AG08395 (cell line): ENCODE results near the gene C5orf15.

Experiments
- DNase-seq: peaks from one replicate; pipeline ENCODE4 v3.0.0; 2012; ENCODE audit warnings: mixed read lengths, low spot score

The C5orf15 gene

DNA sequence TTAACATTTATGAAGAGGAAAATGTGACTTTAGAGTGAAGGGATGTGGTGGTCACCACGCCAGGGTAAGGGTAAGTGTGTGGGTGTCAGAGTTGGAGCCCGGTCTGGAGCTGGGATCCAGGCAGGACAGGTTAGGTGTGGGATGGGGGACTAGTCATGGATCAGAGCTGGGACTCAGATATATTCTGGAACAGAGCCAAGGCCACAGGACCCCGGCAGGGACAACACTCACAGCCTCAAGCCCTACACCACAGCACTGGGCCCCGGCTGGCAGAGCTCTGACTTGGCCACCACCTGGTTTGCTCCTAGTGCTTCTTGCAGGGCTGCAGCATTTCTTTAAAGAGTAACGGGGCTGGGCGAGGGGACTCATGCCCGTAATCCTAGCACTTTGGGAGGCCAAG lies 47.4 kb downstream of the C5orf15 start:
- no peak for DNase-seq

GRCh38 chr5:133919148-133920136 lies 49.0 kb downstream of the C5orf15 start:
- DNase-seq, result no peak

DNA sequence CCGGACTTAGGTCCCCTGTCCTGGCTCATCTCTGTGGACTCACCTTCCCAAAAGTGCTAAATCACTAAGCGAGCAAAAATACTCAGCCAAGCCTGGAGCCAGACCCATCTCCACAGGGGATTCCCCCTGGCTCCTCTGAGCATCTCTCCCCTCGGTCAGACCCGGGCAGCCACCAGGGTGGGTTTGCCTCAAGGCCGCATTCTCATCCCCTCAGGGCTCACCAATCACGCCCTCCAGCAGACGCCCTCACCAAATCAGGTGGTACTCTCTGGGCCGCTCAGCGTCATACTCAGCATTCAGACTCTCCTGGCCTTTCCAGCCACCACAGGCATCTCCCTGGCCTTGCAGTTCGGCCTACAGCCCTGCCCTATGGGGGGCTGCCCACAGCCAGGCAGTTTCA lies 49.7 kb downstream of the C5orf15 start:
- DNase-seq, result no peak

DNA sequence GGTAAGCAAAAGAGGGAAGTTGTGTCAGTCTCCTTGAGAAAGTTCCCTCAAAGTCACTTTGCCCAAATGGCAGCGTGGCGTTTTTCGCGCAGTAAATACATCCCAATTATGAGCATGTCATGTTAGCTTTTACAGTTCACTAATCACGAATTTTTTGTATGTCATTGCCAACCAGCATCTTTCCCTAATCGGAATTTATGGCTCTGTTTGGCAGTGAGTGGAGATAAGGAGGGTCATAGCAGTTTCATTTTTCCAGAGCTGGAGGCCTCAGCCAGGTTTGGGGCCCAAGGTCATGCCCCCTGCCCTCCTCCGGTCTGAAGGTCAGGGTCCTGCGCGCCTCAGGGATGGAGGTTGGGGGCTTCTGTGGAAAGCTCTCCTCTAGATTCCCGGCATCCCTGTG lies 50.1 kb downstream of the C5orf15 start:
- DNase-seq, result no peak

DNA sequence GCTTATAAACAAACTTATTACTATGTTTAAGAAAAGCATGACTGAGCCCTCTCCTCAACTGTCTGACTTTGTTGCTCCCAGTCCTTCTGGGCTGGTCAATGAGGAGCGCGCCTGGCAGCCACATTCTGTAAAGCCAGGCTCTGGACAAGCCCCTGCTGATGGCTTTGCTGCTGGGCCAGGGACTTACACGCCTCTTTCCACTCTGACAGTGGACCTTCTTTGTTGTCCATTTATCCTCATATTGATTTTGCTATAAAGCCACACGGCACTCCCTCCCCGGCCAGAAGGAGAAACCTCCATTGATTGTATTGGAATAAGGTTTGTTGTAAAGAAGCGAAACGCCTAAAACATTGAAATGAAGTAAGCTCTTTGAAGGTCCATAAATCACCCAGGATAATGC lies 50.6 kb downstream of the C5orf15 start:
- DNase-seq, result no peak

- no peak for DNase-seq
These were observed 51.5 kb downstream of the C5orf15 start for GRCh38 chr5:133916914-133917313.

GRCh38 chr5:133916479-133916878 lies 51.9 kb downstream of the C5orf15 start:
- DNase-seq, result no peak

DNA sequence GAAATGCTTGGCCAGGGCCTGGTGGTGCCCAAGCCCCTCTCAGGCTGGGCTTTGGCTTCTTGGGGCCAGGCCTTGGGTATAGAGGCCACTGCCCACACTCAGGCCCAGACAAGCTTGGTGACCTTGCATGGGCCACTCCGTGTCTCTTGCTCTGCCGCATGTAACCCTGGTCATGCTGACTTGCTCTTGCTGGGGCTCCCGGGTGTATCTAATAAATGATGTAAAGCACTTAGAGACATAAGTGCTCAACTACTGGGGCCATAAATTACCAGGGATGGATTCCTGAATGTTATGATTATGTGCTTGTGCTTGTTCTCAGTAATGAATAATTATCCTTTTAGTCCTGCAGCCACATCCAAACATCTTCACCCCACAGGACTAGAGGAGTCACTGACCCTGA lies 54.0 kb downstream of the C5orf15 start:
- no peak for DNase-seq

DNA sequence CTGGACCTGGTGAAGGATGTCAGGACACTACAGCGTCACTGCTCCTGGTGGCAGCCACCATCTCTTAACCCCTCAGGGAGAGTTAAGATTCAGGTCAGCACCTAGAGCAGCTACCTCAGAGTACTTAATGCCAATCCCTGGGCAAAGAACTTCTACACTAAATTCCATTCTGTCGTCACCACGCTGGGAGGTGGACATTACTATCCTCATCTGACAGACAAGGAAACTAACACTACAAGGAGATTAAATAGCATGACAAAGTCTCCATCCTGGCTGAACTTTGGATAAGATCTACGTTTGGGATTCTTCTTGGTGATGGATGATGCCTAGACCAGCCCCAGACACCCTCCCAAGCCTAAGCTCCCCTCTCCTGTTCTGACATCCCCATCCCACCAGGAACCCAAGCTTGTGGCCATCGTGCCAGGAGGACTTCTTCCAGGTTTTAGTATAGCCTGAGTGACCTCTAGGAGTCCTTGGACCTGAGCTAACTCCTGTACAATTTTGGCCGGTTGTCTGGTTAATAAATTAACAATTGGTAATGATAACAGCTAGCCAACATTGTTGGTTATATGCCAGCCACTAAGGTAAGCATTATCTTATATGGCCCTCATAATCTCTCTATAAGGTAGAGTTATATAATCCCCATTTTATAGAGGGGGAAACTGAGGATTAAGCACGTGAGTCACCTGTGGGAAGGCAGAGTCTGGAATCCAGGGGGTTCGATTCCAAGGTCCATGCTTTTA lies 54.8 kb downstream of the C5orf15 start:
- no peak for DNase-seq

DNA sequence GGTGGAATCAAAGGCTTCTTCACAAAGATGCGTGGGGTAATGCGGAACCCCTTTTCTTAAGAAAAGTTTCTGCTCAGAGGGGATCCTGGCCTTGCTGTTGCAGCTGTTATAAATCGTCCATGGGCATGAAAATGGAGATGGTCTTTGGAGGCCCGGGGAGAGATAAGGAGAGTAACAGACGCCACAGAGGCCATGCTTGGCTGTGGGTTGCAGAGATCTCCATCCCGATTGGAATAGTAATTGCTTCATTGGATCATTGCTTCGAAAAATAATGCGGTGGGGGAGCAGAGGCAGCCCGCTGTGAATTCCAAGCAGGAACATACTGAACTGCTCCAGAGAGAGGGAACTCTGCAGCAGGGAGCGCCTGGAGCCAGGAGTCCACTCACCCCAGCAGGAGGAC lies 55.5 kb downstream of the C5orf15 start:
- DNase-seq, result no peak

DNA sequence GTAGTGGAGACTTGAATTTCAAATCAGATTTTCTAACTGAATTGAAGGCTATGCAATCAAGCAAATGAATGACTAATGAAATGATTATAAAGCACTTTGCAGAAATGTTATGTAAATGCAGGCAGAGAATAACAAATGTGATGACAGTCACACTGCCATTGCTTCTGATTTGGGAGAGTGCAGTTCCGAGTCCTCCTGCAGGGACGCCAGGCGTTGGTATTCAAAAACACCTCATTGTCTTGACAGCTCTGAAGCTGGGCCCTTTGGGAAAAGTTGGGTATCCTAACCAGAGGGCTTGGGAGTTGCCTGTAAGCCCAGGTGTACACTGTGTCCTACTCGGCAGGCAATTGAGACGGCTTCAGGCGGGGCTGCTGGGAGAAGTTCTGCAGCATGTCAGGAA lies 57.9 kb downstream of the C5orf15 start:
- no peak for DNase-seq

GRCh38 chr5:133909603-133910002 lies 58.8 kb downstream of the C5orf15 start:
- DNase-seq, result no peak

DNA sequence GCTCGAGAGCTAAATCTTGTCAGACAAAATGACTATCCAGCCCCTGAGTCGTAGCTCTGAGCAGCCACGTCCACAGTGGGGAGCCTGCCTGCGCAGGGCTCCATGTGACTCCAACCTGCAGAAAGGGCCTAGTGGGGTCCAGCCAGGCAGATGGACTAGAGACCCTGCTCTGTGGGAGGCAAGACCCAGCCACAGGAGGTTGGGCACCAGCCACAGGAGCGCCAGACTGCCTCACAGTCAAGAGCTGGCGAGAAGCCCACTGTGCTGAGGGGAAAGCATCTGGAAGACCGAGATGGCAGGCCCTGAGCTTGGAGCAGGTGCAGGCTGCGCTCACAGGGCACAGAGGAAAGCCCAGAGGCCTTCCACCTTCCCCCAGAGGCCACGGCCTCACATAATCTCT lies 61.4 kb downstream of the C5orf15 start:
- DNase-seq, result no peak

- DNase-seq, result no peak
These were observed 62.1 kb downstream of the C5orf15 start for GRCh38 chr5:133906303-133906702.
